GM23338 (cell line): Measurements from ENCODE around the gene DRC7. TPM values are rescaled to one million over a fixed set of nuclear protein-coding genes. Genes with fewer than 3 reads are reported as not detected.

Experiments used
- ATAC-seq: fragments of 200-7000 bp; cut with Tn5 transposase; 3 replicates; pipeline ENCODE4 v1.9.1; 2020
- DNase-seq: peaks from one replicate; pipeline ENCODE4 v3.0.0-alpha.2; 2015; ENCODE audit warnings: low spot score
- H2AFZ ChIP-seq: fragments of 200-600 bp; sonication (generic); 2 replicates; pipeline ENCODE4 v1.8.0; 2016; ENCODE audit warnings: antibody characterized with exemption, mild to moderate bottlenecking, moderate library complexity
- H3F3A ChIP-seq: fragments of 200-600 bp; sonication (generic); replicated peaks from 2 replicates; pipeline ENCODE4 v1.8.0; 2017; ENCODE audit warnings: antibody characterized with exemption, mixed run types, low read depth
- H3K27ac ChIP-seq: fragments of 200-600 bp; sonication (generic); 2 replicates; pipeline ENCODE4 v1.6.1; 2016; ENCODE audit warnings: low read depth
- H3K27me3 ChIP-seq: fragments of 200-600 bp; sonication (generic); 2 replicates; pipeline ENCODE4 v1.8.0; 2016; ENCODE audit warnings: mild to moderate bottlenecking, mixed run types, moderate library complexity; ENCODE audit not compliant: insufficient read depth
- H3K36me3 ChIP-seq: fragments of 200-600 bp; sonication (generic); 2 replicates; pipeline ENCODE4 v1.8.0; 2016; ENCODE audit warnings: mild to moderate bottlenecking; ENCODE audit not compliant: insufficient read depth
- H3K4me1 ChIP-seq: fragments of 200-600 bp; sonication (generic); 2 replicates; pipeline ENCODE4 v1.8.0; 2016; ENCODE audit warnings: mild to moderate bottlenecking, moderate library complexity; ENCODE audit not compliant: insufficient read depth
- H3K4me2 ChIP-seq: fragments of 200-600 bp; sonication (generic); 2 replicates; pipeline ENCODE4 v1.7.1; 2017; ENCODE audit warnings: mixed run types
- H3K4me3 ChIP-seq: fragments of 200-600 bp; sonication (generic); 2 replicates; pipeline ENCODE4 v1.6.1; 2016; ENCODE audit warnings: mixed run types
- H3K79me2 ChIP-seq: fragments of 200-600 bp; sonication (generic); replicated peaks from 2 replicates; pipeline ENCODE4 v1.8.0; 2017; ENCODE audit warnings: mild to moderate bottlenecking; ENCODE audit not compliant: insufficient read depth
- H3K9me2 ChIP-seq: fragments of 200-600 bp; sonication (generic); 2 replicates; pipeline ENCODE4 v1.8.0; 2017; ENCODE audit not compliant: insufficient read depth
- H4K20me1 ChIP-seq: fragments of 200-600 bp; sonication (generic); replicated peaks from 2 replicates; pipeline ENCODE4 v1.8.0; 2017; ENCODE audit warnings: mild to moderate bottlenecking; ENCODE audit not compliant: insufficient read depth
- H3K27ac Mint-ChIP-seq: 2 replicates; pipeline ENCODE4 v1.8.0; 2020; ENCODE audit warnings: inconsistent platforms, mild to moderate bottlenecking, moderate library complexity, mixed read lengths
- H3K27me3 Mint-ChIP-seq: 3 replicates; pipeline ENCODE4 v1.8.0; 2022; ENCODE audit warnings: low read depth, mild to moderate bottlenecking, moderate library complexity, mixed read lengths, inconsistent platforms; ENCODE audit not compliant: insufficient read depth, poor library complexity
- H3K36me3 Mint-ChIP-seq: 3 replicates; pipeline ENCODE4 v1.8.0; 2021; ENCODE audit warnings: low read depth, mild to moderate bottlenecking, inconsistent platforms, moderate library complexity, mixed read lengths
- H3K4me1 Mint-ChIP-seq: 3 replicates; pipeline ENCODE4 v1.8.0; 2020; ENCODE audit warnings: mild to moderate bottlenecking, inconsistent platforms, mixed read lengths
- H3K4me3 Mint-ChIP-seq: 3 replicates; pipeline ENCODE4 v1.8.0; 2021; ENCODE audit warnings: moderate library complexity, mild to moderate bottlenecking, inconsistent platforms, mixed read lengths
- H3K9me3 Mint-ChIP-seq: 3 replicates; pipeline ENCODE4 v1.8.0; 2020; ENCODE audit warnings: moderate library complexity, mild to moderate bottlenecking, inconsistent platforms, mixed read lengths
- CREB1 ChIP-seq: fragments of 250-450 bp; sonication (Bioruptor Pico); IDR thresholded peaks from 2 replicates; pipeline ENCODE4 v1.5.0; 2020; ENCODE audit warnings: low read depth, mild to moderate bottlenecking, moderate library complexity
- CTCF ChIP-seq, 2 experiments: fragments of 200-600 bp in 1 of 2; sonication (generic) in 1 of 2; conservative IDR thresholded peaks; 2 replicates each; pipeline versions ENCODE4 v1.5.1 to v1.6.1; 2016 to 2017; ENCODE audit warnings: antibody characterized with exemption in 2 of 2, low read depth in 2 of 2, mild to moderate bottlenecking in 2 of 2, moderate library complexity in 1 of 2
- EZH2 ChIP-seq: fragments of 200-600 bp; sonication (generic); IDR thresholded peaks from one replicate; pipeline ENCODE4 v1.8.0; 2017; ENCODE audit warnings: antibody characterized with exemption, mild to moderate bottlenecking, low read depth; ENCODE audit not compliant: unreplicated experiment
- EZH2phosphoT487 ChIP-seq: fragments of 200-600 bp; sonication (generic); IDR thresholded peaks from one replicate; pipeline ENCODE4 v1.8.1; 2018; ENCODE audit warnings: antibody characterized with exemption; ENCODE audit not compliant: unreplicated experiment
- JUNB ChIP-seq: IDR thresholded peaks from one replicate; pipeline ENCODE4 v1.6.1; 2016; ENCODE audit warnings: antibody characterized with exemption; ENCODE audit not compliant: unreplicated experiment
- NANOG ChIP-seq: IDR thresholded peaks from 2 replicates; pipeline ENCODE4 v1.6.1; 2016; ENCODE audit warnings: antibody characterized with exemption, borderline replicate concordance
- POLR2AphosphoS5 ChIP-seq: IDR thresholded peaks from 2 replicates; pipeline ENCODE4 v1.6.1; 2016; ENCODE audit warnings: antibody characterized with exemption, low read depth
- REST ChIP-seq: IDR thresholded peaks from one replicate; pipeline ENCODE4 v1.6.1; 2018; ENCODE audit warnings: antibody characterized with exemption; ENCODE audit not compliant: unreplicated experiment
- STAT1 ChIP-seq: IDR thresholded peaks from one replicate; pipeline ENCODE4 v1.6.1; 2016; ENCODE audit warnings: antibody characterized with exemption; ENCODE audit not compliant: unreplicated experiment
- ZNF114 ChIP-seq: fragments of 250-450 bp; sonication (Bioruptor Pico); IDR thresholded peaks from 2 replicates; pipeline ENCODE4 v1.5.0; 2020; ENCODE audit warnings: mild to moderate bottlenecking, moderate library complexity
- ZNF331 ChIP-seq: fragments of 250-450 bp; sonication (Bioruptor Pico); IDR thresholded peaks from 2 replicates; pipeline ENCODE4 v1.5.0; 2020; ENCODE audit warnings: low read depth, mild to moderate bottlenecking, moderate library complexity
- polyA plus RNA-seq: library from polyadenylated mRNA; unstranded; fragments of >200 nt; fragmentation: Nextera tagmentation; extraction: Ambion mirVana; gene quantifications from 2 replicates; pipeline ENCODE4 v1.2.1, GENCODE V29; 2016
- total RNA-seq: library from RNA; depleted of rRNA; stranded (reverse); fragments of >200 nt; shearing (Covaris generic); gene quantifications from 2 replicates; pipeline ENCODE4 v1.2.3, GENCODE V29; 2014
- TF ChIP-seq, protein P1 (sequence below): IDR thresholded peaks from 2 replicates; pipeline ENCODE4 v1.6.1; 2016; ENCODE audit warnings: antibody characterized with exemption
- TF ChIP-seq, protein P2 (sequence below): fragments of 250-450 bp; sonication (Bioruptor Pico); IDR thresholded peaks from 2 replicates; pipeline ENCODE4 v1.5.0; 2020; ENCODE audit warnings: mild to moderate bottlenecking, moderate library complexity

DRC7 gene
- total and polyA plus RNA-seq, 2 experiments from 2014 or later = not detected

DNA sequence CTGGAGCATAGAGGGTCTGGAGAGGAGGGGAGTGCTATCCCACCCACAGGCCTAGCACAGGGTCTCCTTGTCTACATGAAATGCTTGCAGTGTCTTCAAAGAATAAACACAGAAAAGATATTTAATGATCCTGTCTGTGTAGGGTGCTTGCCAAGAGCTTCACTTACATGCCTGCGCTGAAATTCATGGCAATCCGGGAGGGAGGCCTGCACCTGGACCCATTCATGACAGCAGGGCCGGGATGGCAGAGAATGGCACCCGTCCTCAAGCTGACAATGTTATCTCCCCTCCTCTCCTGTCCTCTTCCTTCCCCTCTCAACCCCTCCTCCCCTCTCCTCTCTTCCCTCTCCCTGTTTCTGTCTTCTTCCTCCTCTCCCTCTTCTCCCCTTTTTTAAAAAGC lies 24.4 kb upstream of the DRC7 start:
- no peak overlapping the region for H3K4me3 ChIP-seq
- Mint-ChIP-seq H3K27ac (no peak overlapping the region), H3K27me3 (peaks cover 9% of the 10 kb centered on the region), H3K9me3 (no peaks in the 10 kb centered on the region; the same call in 1 of the 3 replicates), H3K36me3 (no peaks in the 10 kb centered on the region), H3K4me1 (peaks cover 4% of the 10 kb centered on the region; the same call in 2 of the 3 replicates), H3K4me3 (no peak overlapping the region)
- H3K36me3 ChIP-seq = no peaks in the 10 kb centered on the region
- no peaks in the 10 kb centered on the region for H4K20me1 ChIP-seq
- H3K9me2 ChIP-seq = no peaks in the 10 kb centered on the region
- no peak for DNase-seq
- no peaks in the 10 kb centered on the region for H3K4me1 ChIP-seq
- no peak overlapping the region for H2AFZ ChIP-seq
- no peaks in the 10 kb centered on the region for H3K27me3 ChIP-seq
- H3K79me2 ChIP-seq = no peaks in the 10 kb centered on the region
- H3F3A ChIP-seq = no peaks in the 10 kb centered on the region
- ATAC-seq = no peak
- no peak overlapping the region for H3K4me2 ChIP-seq
- no peak for TF ChIP-seq NANOG
- no peak for TF ChIP-seq POLR2AphosphoS5
- no peak for TF ChIP-seq REST
- TF ChIP-seq ZNF114 (CRISPR knock-in tag) = no peak
- TF ChIP-seq, protein P1, sequence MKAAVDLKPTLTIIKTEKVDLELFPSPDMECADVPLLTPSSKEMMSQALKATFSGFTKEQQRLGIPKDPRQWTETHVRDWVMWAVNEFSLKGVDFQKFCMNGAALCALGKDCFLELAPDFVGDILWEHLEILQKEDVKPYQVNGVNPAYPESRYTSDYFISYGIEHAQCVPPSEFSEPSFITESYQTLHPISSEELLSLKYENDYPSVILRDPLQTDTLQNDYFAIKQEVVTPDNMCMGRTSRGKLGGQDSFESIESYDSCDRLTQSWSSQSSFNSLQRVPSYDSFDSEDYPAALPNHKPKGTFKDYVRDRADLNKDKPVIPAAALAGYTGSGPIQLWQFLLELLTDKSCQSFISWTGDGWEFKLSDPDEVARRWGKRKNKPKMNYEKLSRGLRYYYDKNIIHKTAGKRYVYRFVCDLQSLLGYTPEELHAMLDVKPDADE = no peak
- TF ChIP-seq EZH2phosphoT487 = no peak
- TF ChIP-seq CTCF (conservative IDR thresholded peaks at IDR 0.05; ENCODE audit: low read depth in 2 of 2) = no peak
- TF ChIP-seq, protein P2, sequence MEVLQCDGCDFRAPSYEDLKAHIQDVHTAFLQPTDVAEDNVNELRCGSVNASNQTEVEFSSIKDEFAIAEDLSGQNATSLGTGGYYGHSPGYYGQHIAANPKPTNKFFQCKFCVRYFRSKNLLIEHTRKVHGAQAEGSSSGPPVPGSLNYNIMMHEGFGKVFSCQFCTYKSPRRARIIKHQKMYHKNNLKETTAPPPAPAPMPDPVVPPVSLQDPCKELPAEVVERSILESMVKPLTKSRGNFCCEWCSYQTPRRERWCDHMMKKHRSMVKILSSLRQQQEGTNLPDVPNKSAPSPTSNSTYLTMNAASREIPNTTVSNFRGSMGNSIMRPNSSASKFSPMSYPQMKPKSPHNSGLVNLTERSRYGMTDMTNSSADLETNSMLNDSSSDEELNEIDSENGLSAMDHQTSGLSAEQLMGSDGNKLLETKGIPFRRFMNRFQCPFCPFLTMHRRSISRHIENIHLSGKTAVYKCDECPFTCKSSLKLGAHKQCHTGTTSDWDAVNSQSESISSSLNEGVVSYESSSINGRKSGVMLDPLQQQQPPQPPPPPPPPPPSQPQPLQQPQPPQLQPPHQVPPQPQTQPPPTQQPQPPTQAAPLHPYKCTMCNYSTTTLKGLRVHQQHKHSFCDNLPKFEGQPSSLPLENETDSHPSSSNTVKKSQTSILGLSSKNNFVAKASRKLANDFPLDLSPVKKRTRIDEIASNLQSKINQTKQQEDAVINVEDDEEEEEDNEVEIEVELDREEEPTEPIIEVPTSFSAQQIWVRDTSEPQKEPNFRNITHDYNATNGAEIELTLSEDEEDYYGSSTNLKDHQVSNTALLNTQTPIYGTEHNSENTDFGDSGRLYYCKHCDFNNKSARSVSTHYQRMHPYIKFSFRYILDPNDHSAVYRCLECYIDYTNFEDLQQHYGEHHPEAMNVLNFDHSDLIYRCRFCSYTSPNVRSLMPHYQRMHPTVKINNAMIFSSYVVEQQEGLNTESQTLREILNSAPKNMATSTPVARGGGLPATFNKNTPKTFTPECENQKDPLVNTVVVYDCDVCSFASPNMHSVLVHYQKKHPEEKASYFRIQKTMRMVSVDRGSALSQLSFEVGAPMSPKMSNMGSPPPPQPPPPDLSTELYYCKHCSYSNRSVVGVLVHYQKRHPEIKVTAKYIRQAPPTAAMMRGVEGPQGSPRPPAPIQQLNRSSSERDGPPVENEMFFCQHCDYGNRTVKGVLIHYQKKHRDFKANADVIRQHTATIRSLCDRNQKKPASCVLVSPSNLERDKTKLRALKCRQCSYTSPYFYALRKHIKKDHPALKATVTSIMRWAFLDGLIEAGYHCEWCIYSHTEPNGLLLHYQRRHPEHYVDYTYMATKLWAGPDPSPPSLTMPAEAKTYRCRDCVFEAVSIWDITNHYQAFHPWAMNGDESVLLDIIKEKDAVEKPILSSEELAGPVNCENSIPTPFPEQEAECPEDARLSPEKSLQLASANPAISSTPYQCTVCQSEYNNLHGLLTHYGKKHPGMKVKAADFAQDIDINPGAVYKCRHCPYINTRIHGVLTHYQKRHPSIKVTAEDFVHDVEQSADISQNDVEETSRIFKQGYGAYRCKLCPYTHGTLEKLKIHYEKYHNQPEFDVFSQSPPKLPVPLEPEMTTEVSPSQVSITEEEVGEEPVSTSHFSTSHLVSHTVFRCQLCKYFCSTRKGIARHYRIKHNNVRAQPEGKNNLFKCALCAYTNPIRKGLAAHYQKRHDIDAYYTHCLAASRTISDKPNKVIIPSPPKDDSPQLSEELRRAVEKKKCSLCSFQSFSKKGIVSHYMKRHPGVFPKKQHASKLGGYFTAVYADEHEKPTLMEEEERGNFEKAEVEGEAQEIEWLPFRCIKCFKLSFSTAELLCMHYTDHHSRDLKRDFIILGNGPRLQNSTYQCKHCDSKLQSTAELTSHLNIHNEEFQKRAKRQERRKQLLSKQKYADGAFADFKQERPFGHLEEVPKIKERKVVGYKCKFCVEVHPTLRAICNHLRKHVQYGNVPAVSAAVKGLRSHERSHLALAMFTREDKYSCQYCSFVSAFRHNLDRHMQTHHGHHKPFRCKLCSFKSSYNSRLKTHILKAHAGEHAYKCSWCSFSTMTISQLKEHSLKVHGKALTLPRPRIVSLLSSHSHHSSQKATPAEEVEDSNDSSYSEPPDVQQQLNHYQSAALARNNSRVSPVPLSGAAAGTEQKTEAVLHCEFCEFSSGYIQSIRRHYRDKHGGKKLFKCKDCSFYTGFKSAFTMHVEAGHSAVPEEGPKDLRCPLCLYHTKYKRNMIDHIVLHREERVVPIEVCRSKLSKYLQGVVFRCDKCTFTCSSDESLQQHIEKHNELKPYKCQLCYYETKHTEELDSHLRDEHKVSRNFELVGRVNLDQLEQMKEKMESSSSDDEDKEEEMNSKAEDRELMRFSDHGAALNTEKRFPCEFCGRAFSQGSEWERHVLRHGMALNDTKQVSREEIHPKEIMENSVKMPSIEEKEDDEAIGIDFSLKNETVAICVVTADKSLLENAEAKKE = no peak
- no peak for TF ChIP-seq EZH2
- TF ChIP-seq ZNF331 = no peak
- TF ChIP-seq STAT1 = no peak
- TF ChIP-seq CREB1 = no peak
- TF ChIP-seq JUNB = no peak
- H3K27ac ChIP-seq = no peak overlapping the region
